ENCODE data around the gene ADCY7.

ADCY7 gene

GRCh38 chr16:50299508-50300105 is 33.3 kb downstream of the ADCY7 start:
- no peak for DNase-seq

GRCh38 chr16:50300942-50301625 is 34.7 kb downstream of the ADCY7 start:
- no peak for DNase-seq

GRCh38 chr16:50301626-50302471 is 35.5 kb downstream of the ADCY7 start:
- DNase-seq, result no peak

- DNase-seq, result no peak
These were observed 36.2 kb downstream of the ADCY7 start for GRCh38 chr16:50302472-50303005.

GRCh38 chr16:50303041-50303604 is 36.8 kb downstream of the ADCY7 start:
- DNase-seq, result no peak

GRCh38 chr16:50303605-50304466 is 37.5 kb downstream of the ADCY7 start:
- no peak for DNase-seq

GRCh38 chr16:50304467-50305440 is 38.4 kb downstream of the ADCY7 start:
- no peak for DNase-seq

- no peak for DNase-seq
These were observed 39.2 kb downstream of the ADCY7 start for GRCh38 chr16:50305441-50306061.

- no peak for DNase-seq
These were observed 39.9 kb downstream of the ADCY7 start for GRCh38 chr16:50306287-50306686.

GRCh38 chr16:50308237-50308965 is 42.0 kb downstream of the ADCY7 start:
- DNase-seq, result no peak

GRCh38 chr16:50309156-50309526 is 42.8 kb downstream of the ADCY7 start:
- DNase-seq, result no peak

GRCh38 chr16:50309527-50310307 is 43.4 kb downstream of the ADCY7 start:
- DNase-seq, result no peak

GRCh38 chr16:50310308-50311133 is 44.2 kb downstream of the ADCY7 start:
- DNase-seq, result no peak

GRCh38 chr16:50311134-50311528 is 44.8 kb downstream of the ADCY7 start:
- DNase-seq, result no peak

- DNase-seq, result no peak
These were observed 45.6 kb downstream of the ADCY7 start for GRCh38 chr16:50311891-50312501.

GRCh38 chr16:50313596-50314478 is 47.5 kb downstream of the ADCY7 start:
- DNase-seq, result peak; percentile 58
